Endometrium (tissue), 2 donors: ENCODE data around the gene MUSK.
"Not testable (repeated sequence)": the region's sequence is repeated elsewhere in the genome, so short reads cannot be mapped to it uniquely, and the experiment has no call there.

Experiments
- FAIRE-seq: peaks from 2 replicates; lab custom pipeline; 2012; peaks lifted over from hg19 to GRCh38; lab: Jason Lieb, UNC
- donor health status: control.
- donor health status: control.

MUSK gene

GRCh38 chr9:110695846-110696245, 27.3 kb downstream of the MUSK start:
- not testable (repeated sequence) for FAIRE-seq

- no peak for FAIRE-seq
These were observed 32.4 kb downstream of the MUSK start for GRCh38 chr9:110700953-110701352.

- no peak for FAIRE-seq
These were observed 35.1 kb downstream of the MUSK start for GRCh38 chr9:110703669-110704068.

- FAIRE-seq, result no peak
These were observed 38.8 kb downstream of the MUSK start for GRCh38 chr9:110707419-110707818.

- no peak for FAIRE-seq
These were observed 41.8 kb downstream of the MUSK start for GRCh38 chr9:110710420-110710819.

- FAIRE-seq, result no peak
These were observed 44.4 kb downstream of the MUSK start for GRCh38 chr9:110712955-110713354.

GRCh38 chr9:110714314-110714713, 45.7 kb downstream of the MUSK start:
- FAIRE-seq, result no peak

- no peak for FAIRE-seq
These were observed 59.5 kb downstream of the MUSK start for GRCh38 chr9:110728058-110728457.

GRCh38 chr9:110729641-110730040, 61.0 kb downstream of the MUSK start:
- no peak for FAIRE-seq

GRCh38 chr9:110731437-110732028, 62.9 kb downstream of the MUSK start:
- FAIRE-seq, result no peak

- FAIRE-seq, result no peak
These were observed 70.4 kb downstream of the MUSK start for GRCh38 chr9:110738982-110739381.

- no peak for FAIRE-seq
These were observed 74.3 kb downstream of the MUSK start for GRCh38 chr9:110742741-110743371.

GRCh38 chr9:110744715-110745384, 76.3 kb downstream of the MUSK start:
- FAIRE-seq, result no peak

GRCh38 chr9:110745676-110746075, 77.1 kb downstream of the MUSK start:
- no peak for FAIRE-seq

GRCh38 chr9:110746211-110746930, 77.8 kb downstream of the MUSK start:
- no peak for FAIRE-seq

- FAIRE-seq, result no peak
These were observed 79.8 kb downstream of the MUSK start for GRCh38 chr9:110748251-110748893.

- FAIRE-seq, result no peak
These were observed 81.7 kb downstream of the MUSK start for GRCh38 chr9:110750272-110750671.

- FAIRE-seq, result no peak
These were observed 83.4 kb downstream of the MUSK start for GRCh38 chr9:110751971-110752370.

- no peak for FAIRE-seq
These were observed 84.2 kb downstream of the MUSK start for GRCh38 chr9:110752766-110753165.

- no peak for FAIRE-seq
These were observed 85.2 kb downstream of the MUSK start for GRCh38 chr9:110753731-110754231.

- no peak for FAIRE-seq
These were observed 86.6 kb downstream of the MUSK start for GRCh38 chr9:110755179-110755578.

GRCh38 chr9:110758201-110758600, 89.6 kb downstream of the MUSK start:
- no peak for FAIRE-seq
